Lung (tissue), 12 donors: ENCODE measurements around the gene RIOK2. TPM values are rescaled to one million over a fixed set of nuclear protein-coding genes. Genes with fewer than 3 reads are reported as not detected.
"Not testable (repeated sequence)": the region's sequence is repeated elsewhere in the genome, so short reads cannot be mapped to it uniquely, and the experiment has no call there.

ENCODE experiments used
- ATAC-seq: fragments of 200-7000 bp; cut with Tn5 transposase; one replicate; pipeline ENCODE4 v1.9.1; 2020; ENCODE audit warnings: moderate number of reproducible peaks; ENCODE audit not compliant: insufficient read depth, low FRiP score
- DNase-seq, 3 donors: peaks; one replicate each; pipeline ENCODE4 v3.0.0-alpha.2; 2013 to 2017
- H3K27ac ChIP-seq, 2 donors: one replicate each; pipeline ENCODE4 v1.5.1; 2013; ENCODE audit warnings: mild to moderate bottlenecking in 2 of 2, moderate library complexity in 2 of 2, control low read depth in 1 of 2, inconsistent platforms in 1 of 2, low read depth in 1 of 2, low read length in 1 of 2
- H3K27me3 ChIP-seq, 3 donors: one replicate each; pipeline ENCODE4 v1.5.1; 2013; ENCODE audit warnings: low read length in 2 of 3; ENCODE audit not compliant: control insufficient read depth in 3 of 3, insufficient read depth in 3 of 3
- H3K36me3 ChIP-seq, 4 donors: one replicate each; pipeline ENCODE4 v1.5.1; 2013; ENCODE audit warnings: low read length in 4 of 4, mild to moderate bottlenecking in 1 of 4, moderate library complexity in 1 of 4; ENCODE audit not compliant: control insufficient read depth in 4 of 4, insufficient read depth in 4 of 4
- H3K4me1 ChIP-seq, 5 donors: one replicate each; pipeline ENCODE4 v1.5.1; 2013; ENCODE audit warnings: low read length in 5 of 5, mild to moderate bottlenecking in 2 of 5, moderate library complexity in 1 of 5; ENCODE audit not compliant: control insufficient read depth in 5 of 5, insufficient read depth in 5 of 5
- H3K4me3 ChIP-seq: one replicate; pipeline ENCODE4 v1.5.1; 2013; ENCODE audit warnings: mild to moderate bottlenecking, control low read depth, moderate library complexity
- H3K9ac ChIP-seq, 2 donors: one replicate each; pipeline ENCODE4 v1.5.1; 2013; ENCODE audit warnings: low read length in 2 of 2, control low read depth in 1 of 2; ENCODE audit not compliant: insufficient read depth in 1 of 2
- H3K9me3 ChIP-seq, 4 donors: one replicate each; pipeline ENCODE4 v1.5.1; 2013; ENCODE audit warnings: low read length in 3 of 4, mild to moderate bottlenecking in 1 of 4, moderate library complexity in 1 of 4; ENCODE audit not compliant: control insufficient read depth in 4 of 4, insufficient read depth in 3 of 4
- WGBS, 2 donors: extraction: QIAGEN DNeasy Blood & Tissue Kit; methylation state at CpG; one replicate each; pipeline ENCODE4 v1.1.7; 2013; 5-methylcytosine and 5-hydroxymethylcytosine counted together
- polyA plus RNA-seq, 2 donors: library from polyadenylated mRNA; stranded (reverse); fragments of 200-250 nt; gene quantifications; one replicate each; pipeline ENCODE4 v1.2.1, GENCODE V29; 2013
- total RNA-seq, 2 donors: library from RNA; depleted of rRNA in 1 of 2; stranded (reverse); fragments of >200 nt in 1 of 2; gene quantifications; one replicate each; pipeline ENCODE4 v1.2.1, GENCODE V29; 2014 to 2021
- TF ChIP-seq, protein P1 (sequence below): IDR thresholded peaks from 2 replicates; pipeline ENCODE4 v1.5.1; 2012; ENCODE audit warnings: mild to moderate bottlenecking; ENCODE audit errors: control extremely low read depth, extremely low read depth
- donor health status: control.
- donor health status: control.
- donor health status: Bipolar disorder and iron deficiency.
- donor health status: healthy.
- donor health status: DM: yes; HTN: yes; CAD: no.

RIOK2 gene
- total and polyA plus RNA-seq, 4 donors: 6.9 to 49.8 (median 19.6) TPM

DNA sequence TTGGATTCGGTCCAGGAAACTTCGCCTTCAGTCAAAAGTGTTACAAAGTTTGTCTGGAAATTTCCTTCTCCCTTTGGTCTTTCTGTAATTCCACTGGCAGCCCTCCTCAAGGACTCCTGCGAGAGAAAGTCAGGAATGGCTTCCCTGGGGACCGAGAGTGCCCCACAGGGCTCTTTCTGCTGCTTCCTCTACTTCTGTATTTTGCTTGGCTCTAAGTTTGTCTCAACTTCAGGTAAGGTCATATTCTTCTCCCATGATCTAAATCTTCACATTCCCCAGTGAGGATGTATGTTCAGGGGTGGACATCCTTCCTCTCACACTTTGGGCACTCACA is 10.3 kb upstream of the RIOK2 start:
- H3K4me1 ChIP-seq: no peaks in the 10 kb centered on the region
- H3K27me3 ChIP-seq: no peaks in the 10 kb centered on the region
- H3K9ac ChIP-seq: no peak overlapping the region
- H3K36me3 ChIP-seq: no peaks in the 10 kb centered on the region
- H3K9me3 ChIP-seq: peaks cover 0 to 7% (median 0%) of the 10 kb centered on the region in 4 donors
- ATAC-seq (no peak), DNase-seq (no peak)
- no peak overlapping the region for H3K27ac ChIP-seq
- TF ChIP-seq, protein P1, sequence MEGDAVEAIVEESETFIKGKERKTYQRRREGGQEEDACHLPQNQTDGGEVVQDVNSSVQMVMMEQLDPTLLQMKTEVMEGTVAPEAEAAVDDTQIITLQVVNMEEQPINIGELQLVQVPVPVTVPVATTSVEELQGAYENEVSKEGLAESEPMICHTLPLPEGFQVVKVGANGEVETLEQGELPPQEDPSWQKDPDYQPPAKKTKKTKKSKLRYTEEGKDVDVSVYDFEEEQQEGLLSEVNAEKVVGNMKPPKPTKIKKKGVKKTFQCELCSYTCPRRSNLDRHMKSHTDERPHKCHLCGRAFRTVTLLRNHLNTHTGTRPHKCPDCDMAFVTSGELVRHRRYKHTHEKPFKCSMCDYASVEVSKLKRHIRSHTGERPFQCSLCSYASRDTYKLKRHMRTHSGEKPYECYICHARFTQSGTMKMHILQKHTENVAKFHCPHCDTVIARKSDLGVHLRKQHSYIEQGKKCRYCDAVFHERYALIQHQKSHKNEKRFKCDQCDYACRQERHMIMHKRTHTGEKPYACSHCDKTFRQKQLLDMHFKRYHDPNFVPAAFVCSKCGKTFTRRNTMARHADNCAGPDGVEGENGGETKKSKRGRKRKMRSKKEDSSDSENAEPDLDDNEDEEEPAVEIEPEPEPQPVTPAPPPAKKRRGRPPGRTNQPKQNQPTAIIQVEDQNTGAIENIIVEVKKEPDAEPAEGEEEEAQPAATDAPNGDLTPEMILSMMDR: no peak
- 84% methylated on average over 4 of the region's 4 CpGs for WGBS, 2 donors
- no peak overlapping the region for H3K4me3 ChIP-seq

DNA sequence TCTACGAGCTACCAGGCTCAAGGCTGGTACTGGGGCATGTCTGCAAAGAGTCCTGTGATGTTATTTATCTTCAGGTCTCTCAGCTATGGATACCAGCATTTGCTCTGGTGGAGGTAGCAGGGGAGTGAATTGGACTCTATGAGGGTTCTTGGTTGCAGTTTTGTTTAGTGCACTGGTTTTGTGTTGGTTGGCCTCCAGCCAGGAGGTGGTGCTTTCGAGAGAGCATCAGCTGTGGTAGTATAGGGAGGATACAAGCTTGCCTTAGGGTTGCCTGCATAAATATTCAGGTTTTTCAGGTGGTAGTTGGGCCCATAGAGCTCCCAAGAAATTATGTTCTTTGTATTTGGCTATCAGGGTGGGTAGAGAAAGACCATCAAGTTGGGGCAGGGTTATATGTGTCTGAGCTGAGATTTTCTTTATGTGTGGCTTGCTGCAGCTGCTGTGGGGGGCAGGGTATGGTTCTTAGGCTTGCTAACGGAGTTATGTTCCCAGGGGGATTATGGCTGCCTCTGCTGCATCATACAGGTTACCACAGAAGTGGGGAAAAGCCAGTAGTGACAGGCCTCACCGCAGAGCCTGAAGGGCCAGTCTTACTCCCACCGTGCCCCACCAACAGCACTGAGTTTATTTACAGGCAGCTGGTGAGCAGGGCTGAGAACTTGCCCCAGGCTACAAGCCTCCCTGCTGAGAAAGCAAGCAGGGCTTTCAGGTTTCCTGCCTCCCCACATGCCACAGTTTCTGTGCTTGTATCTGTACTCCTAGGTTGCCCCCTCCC is 9.7 kb upstream of the RIOK2 start:
- H3K9ac ChIP-seq: no peak overlapping the region
- WGBS, 2 donors: 77% methylated on average over 5 of the region's 5 CpGs
- DNase-seq: no peak
- H3K4me3 ChIP-seq: no peak overlapping the region
- no peaks in the 10 kb centered on the region for H3K4me1 ChIP-seq
- no peaks in the 10 kb centered on the region for H3K27me3 ChIP-seq
- no peak for ATAC-seq
- H3K9me3 ChIP-seq: peaks cover 0 to 7% (median 0%) of the 10 kb centered on the region in 4 donors
- H3K36me3 ChIP-seq: no peaks in the 10 kb centered on the region
- no peak overlapping the region for H3K27ac ChIP-seq
- TF ChIP-seq, protein P1: no peak

DNA sequence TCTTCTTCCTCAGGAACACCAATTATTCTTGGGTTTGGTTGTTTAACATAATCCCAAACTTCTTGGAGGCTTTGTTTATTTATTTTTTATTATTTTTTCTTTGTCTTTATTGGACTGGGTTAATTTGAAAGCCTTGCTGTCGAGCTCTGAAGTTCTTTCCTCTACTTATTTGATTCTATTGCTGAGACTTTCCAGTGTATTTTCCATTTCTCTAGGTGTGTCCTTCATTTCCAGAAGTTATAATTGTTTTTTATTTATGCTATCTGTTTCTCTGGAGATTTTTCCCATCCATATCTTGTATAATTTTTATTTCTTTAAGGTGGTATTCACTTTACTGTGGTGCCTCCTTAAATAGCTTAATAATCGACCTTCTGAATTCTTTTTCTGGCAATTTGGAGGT is 8.8 kb upstream of the RIOK2 start:
- no peaks in the 10 kb centered on the region for H3K4me1 ChIP-seq
- H3K36me3 ChIP-seq: no peaks in the 10 kb centered on the region
- peaks cover 0 to 7% (median 0%) of the 10 kb centered on the region in 4 donors for H3K9me3 ChIP-seq
- no peak overlapping the region for H3K4me3 ChIP-seq
- no peak overlapping the region for H3K9ac ChIP-seq
- 85 to 90% methylated on average over 2 of the region's 2 CpGs for WGBS, 2 donors
- no peaks in the 10 kb centered on the region for H3K27me3 ChIP-seq
- DNase-seq: no peak
- H3K27ac ChIP-seq: no peak overlapping the region
- ATAC-seq: no peak
- TF ChIP-seq, protein P1: no peak

DNA sequence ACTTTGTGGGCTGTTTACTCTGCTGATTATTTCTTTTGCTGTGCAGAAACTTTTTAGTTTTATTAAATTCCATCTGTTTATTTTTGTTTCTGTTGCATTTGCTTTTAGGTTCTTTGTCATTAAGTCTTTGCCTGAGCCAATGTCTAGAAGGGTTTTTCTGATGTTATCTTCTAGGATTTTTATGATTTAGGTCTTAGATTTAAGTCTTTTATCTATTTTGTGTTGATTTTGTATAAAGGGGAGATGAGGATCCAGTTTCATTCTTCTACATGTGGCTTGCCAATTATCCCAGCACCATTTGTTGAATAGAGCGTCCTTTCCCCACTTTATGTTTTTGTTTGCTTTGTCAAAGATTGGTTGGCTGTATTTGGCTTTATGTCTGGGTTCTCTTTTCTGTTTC is 6.5 kb upstream of the RIOK2 start:
- not testable (repeated sequence) for H3K36me3 ChIP-seq, H3K4me3 ChIP-seq, H3K9ac ChIP-seq, ATAC-seq, H3K27ac ChIP-seq, DNase-seq, H3K27me3 ChIP-seq, H3K4me1 ChIP-seq, H3K9me3 ChIP-seq
- 96 to 100% methylated on average over 1 of the region's 1 CpG for WGBS, 2 donors
